DMS53 treated with DMSO at 0.1 percent for 48 hours (cell line): ENCODE measurements around the gene ZIC5.
A peak's percentile ranks its signal among the peaks of the same experiment; 100 is the strongest.

Source experiments
- DNase-seq: peaks from one replicate; lab custom pipeline; 2025; ENCODE audit not compliant: unreplicated experiment; lab: John Stamatoyannopoulos, UW

ZIC5 gene

GRCh38 chr13:99941086-99941485, 30.5 kb downstream of the ZIC5 start:
- peak; percentile 12 for DNase-seq

DNA sequence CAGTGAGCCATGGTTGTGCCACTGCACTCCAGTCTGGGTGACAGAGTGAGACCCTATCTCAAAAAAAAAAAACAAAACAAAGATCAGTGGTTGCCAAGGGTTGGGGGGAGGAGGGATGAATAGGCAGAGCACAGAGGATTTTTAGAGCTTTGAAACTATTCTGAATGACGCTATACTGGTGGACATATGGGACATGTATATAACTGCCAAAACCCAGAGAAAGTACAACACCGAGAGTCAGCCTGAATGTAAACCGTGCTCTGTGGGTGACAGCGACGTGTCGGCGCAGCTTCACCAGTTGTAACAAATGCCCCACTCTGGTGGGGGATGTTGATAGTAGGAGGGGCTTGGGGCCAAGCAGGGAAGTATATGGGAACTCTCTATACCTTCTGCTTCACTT, 32.9 kb downstream of the ZIC5 start:
- DNase-seq, result no peak

GRCh38 chr13:99935772-99936171, 35.8 kb downstream of the ZIC5 start:
- no peak for DNase-seq

- no peak for DNase-seq
These were observed 38.7 kb downstream of the ZIC5 start for GRCh38 chr13:99932912-99933311.

- DNase-seq, result no peak
These were observed 40.6 kb downstream of the ZIC5 start for GRCh38 chr13:99930925-99931324.

DNA sequence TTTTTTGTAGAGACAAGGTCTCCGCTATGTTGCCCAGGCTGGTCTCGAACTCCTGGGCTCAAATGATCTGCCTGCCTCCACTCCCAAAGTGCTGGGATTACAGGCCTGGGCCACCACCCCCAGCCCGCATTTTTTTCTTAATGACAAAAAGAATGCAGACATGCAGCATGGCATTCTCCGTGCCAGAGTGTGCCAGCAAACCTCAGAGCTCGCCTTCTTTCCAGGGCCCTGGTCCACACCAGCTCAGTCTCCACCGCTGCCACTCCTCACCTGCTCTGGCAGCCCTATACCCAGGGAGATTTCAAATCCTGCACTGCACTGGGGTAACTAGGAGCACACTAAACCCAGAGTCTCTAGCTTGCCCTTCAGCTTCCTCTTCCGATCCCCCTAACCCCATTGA, 41.7 kb downstream of the ZIC5 start:
- DNase-seq, result no peak

- DNase-seq, result no peak
These were observed 45.4 kb downstream of the ZIC5 start for GRCh38 chr13:99926014-99926731.

DNA sequence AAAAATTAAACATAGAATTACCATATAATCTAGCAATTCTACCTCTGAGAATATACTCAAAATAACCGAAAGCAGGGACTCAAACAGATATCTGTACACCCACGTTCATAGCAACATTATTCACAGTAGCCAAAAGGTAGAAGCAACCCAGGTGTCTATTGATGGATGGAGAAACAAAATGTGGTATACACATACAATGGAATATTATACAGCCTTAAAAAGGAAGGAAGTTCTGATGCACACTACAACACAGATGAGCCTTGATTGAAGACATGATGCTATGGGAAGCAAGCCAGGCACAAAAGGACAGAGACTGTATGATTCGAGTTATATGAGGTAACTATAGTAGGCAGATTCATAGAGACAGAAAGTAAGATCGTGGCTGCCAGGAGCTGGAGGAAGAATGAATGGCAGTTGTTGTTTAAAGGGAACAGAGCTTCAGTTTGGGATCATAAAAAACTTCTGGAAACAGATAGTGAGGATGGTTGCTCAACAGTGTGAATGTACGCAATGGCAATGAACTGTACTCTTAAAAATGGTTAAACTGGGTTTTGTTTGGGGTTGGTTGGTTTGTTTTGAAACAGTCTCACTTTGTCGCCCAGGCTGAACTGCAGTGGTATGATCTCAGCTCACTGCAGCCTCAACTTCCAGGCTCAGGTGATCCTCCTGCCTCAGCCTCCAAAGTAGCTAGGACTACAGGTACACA, 47.5 kb downstream of the ZIC5 start:
- DNase-seq, result no peak

GRCh38 chr13:99922631-99923404, 48.7 kb downstream of the ZIC5 start:
- DNase-seq, result no peak

DNA sequence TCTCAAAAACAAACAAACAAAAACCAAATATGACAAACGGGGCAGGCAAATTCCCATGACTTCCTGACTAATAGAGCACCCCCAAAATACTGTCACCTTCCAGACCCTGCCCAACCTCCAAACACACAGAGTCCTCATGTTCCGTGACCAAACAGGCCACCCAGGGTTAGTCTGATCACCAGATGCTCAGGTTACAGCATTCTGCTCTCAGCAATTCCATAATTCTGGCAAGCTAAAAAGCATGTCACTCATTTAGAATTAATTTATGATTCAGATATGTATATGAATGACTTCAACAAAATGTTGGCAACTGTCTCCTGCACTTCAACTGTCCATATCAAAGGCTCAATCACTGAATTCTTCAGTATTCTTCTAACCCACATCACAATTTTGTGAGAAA, 52.4 kb downstream of the ZIC5 start:
- DNase-seq, result no peak

GRCh38 chr13:99916366-99917103, 55.0 kb downstream of the ZIC5 start:
- no peak for DNase-seq

DNA sequence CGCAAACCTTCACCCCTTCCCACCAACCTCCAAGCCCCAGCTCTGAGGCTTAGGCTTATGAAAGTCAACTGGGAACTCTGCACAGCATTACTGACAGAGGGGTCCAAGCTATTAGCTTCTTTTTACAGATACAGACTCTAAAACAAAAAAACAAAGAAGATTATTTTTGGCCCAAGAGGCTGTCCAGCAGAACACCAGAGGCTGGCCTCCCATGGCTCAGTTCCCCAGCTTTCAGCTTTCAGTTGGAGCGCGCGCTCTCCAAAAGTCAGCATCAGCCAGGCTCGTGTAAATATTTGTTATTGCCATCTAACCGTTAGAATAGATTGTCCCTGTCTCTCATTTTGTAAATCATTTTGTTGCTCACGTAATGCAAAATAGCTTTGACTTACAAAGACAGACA, 58.4 kb downstream of the ZIC5 start:
- DNase-seq, result no peak
